Measurements from ENCODE around the gene C1orf226.

C1orf226 gene

GRCh38 chr1:162385280-162385623 is 3.7 kb downstream of the C1orf226 start:
- no peak for DNase-seq (ENCODE audit: low read depth in 2 of 2)

- no peak for DNase-seq (ENCODE audit: low read depth in 2 of 2)
Observed at GRCh38 chr1:162385702-162386101, 4.2 kb downstream of the C1orf226 start.

GRCh38 chr1:162386292-162387225 is 5.0 kb downstream of the C1orf226 start:
- DNase-seq (ENCODE audit: low read depth in 2 of 2) = no peak

GRCh38 chr1:162387226-162388082 is 5.9 kb downstream of the C1orf226 start:
- no peak for DNase-seq (ENCODE audit: low read depth in 2 of 2)

GRCh38 chr1:162388083-162388594 is 6.6 kb downstream of the C1orf226 start:
- DNase-seq (ENCODE audit: low read depth in 2 of 2) = no peak

- DNase-seq (ENCODE audit: low read depth in 2 of 2) = no peak
Observed at GRCh38 chr1:162388615-162389014, 7.1 kb downstream of the C1orf226 start.

- DNase-seq (ENCODE audit: low read depth in 2 of 2) = no peak
Observed at GRCh38 chr1:162389021-162389818, 7.7 kb downstream of the C1orf226 start.

- no peak for DNase-seq (ENCODE audit: low read depth in 2 of 2)
Observed at GRCh38 chr1:162389971-162390370, 8.4 kb downstream of the C1orf226 start.

GRCh38 chr1:162390396-162391185 is 9.1 kb downstream of the C1orf226 start:
- DNase-seq (ENCODE audit: low read depth in 2 of 2) = no peak

GRCh38 chr1:162391790-162392563 is 10.4 kb downstream of the C1orf226 start:
- no peak for DNase-seq (ENCODE audit: low read depth in 2 of 2)

- no peak for DNase-seq (ENCODE audit: low read depth in 2 of 2)
Observed at GRCh38 chr1:162396201-162396906, 14.8 kb downstream of the C1orf226 start.

- DNase-seq (ENCODE audit: low read depth in 2 of 2) = no peak
Observed at GRCh38 chr1:162397039-162397448, 15.5 kb downstream of the C1orf226 start.

- no peak for DNase-seq (ENCODE audit: low read depth in 2 of 2)
Observed at GRCh38 chr1:162397943-162398560, 16.5 kb downstream of the C1orf226 start.

GRCh38 chr1:162398999-162399580 is 17.6 kb downstream of the C1orf226 start:
- DNase-seq (ENCODE audit: low read depth in 2 of 2) = no peak

GRCh38 chr1:162400790-162401355 is 19.3 kb downstream of the C1orf226 start:
- no peak for DNase-seq (ENCODE audit: low read depth in 2 of 2)

GRCh38 chr1:162404550-162405160 is 23.1 kb downstream of the C1orf226 start:
- no peak for DNase-seq (ENCODE audit: low read depth in 2 of 2)

GRCh38 chr1:162405800-162406199 is 24.3 kb downstream of the C1orf226 start:
- DNase-seq (ENCODE audit: low read depth in 2 of 2) = no peak

GRCh38 chr1:162406811-162407210 is 25.3 kb downstream of the C1orf226 start:
- DNase-seq (ENCODE audit: low read depth in 2 of 2) = no peak

All from stimulated activated CD8-positive, alpha-beta memory T cell treated with anti-CD3 and anti-CD28 coated beads, Interleukin-15, amount 100 ng/mL, for 4 hours (primary cell).